ENCODE data around the gene SLC19A2.
A peak's percentile ranks its signal among the peaks of the same experiment; 100 is the strongest.

DNA sequence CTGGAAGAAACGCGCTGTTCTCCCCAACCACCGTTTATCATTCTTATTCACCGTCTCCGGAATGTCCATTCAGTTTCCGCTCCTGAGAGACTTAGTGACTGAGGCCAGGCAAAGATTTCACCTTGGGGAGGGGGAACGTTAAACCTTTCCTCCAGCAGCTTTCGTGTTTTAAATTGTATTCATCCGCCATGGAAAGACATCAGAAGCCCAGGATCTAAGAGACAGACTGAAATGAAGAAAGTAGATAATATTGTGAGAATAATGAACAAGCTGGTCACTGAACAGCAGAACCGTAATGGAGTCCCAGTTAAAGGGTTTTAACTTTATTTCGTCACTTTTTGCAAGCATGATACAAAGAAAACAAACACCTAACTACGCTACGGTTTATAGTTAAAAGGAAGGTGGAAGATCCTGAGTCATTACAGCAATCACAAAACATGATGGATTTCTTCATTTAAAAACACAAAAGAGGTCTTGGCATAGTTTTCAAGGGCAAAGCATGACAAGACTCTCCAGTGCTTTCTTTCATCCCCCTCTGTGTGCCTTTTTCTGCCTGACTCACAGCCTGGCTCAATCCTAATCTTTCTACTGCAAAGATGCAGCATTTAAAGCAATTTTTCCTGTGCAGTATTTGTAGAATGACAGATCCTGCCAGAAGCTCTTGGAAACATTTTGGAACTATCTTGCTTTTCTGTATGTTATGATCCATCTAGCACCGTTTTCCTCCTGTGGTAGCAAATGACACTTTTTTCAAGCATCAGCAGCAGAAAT is 722 bp upstream of the SLC19A2 start:
- no peak for TF ChIP-seq EZH2 (IDR thresholded peaks at IDR 0.05)
- TF ChIP-seq CEBPB (IDR thresholded peaks at IDR 0.05; ENCODE audit: low read depth) = no peak
- 0 out of 2 replicates have a peak, but pooled peaks have one; percentile 10 for TF ChIP-seq FOSL1 (IDR thresholded peaks at IDR 0.05; ENCODE audit: low read depth)
